Effector CD8-positive, alpha-beta T cell (primary cell): Measurements from ENCODE around the gene ST8SIA6.

Source experiments
- DNase-seq: peaks from one replicate; lab custom pipeline; 2025; lab: John Stamatoyannopoulos, UW

The ST8SIA6 gene

GRCh38 chr10:17386021-17386420 is 68.4 kb downstream of the ST8SIA6 start:
- no peak for DNase-seq

DNA sequence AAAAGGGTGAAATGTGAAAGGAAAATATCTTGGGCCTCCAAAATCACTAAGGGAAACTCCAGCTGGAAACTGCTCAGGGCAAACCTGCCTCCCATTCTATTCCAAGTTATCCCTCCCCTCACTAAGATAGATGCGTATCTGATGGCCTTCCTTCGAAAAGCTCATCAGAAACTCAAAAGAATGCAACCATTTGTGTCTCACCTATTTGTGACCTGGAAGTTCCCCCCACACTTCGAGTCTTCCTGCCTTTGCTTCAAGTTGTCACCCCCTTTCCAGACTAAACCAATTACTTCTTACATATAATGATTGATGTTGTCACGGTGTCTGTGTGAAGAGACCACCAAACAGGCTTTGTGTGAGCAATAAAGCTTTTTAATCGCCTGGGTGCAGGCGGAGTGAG is 69.3 kb downstream of the ST8SIA6 start:
- DNase-seq = no peak

- no peak for DNase-seq
Measured at GRCh38 chr10:17383801-17384555, 70.4 kb downstream of the ST8SIA6 start.

DNA sequence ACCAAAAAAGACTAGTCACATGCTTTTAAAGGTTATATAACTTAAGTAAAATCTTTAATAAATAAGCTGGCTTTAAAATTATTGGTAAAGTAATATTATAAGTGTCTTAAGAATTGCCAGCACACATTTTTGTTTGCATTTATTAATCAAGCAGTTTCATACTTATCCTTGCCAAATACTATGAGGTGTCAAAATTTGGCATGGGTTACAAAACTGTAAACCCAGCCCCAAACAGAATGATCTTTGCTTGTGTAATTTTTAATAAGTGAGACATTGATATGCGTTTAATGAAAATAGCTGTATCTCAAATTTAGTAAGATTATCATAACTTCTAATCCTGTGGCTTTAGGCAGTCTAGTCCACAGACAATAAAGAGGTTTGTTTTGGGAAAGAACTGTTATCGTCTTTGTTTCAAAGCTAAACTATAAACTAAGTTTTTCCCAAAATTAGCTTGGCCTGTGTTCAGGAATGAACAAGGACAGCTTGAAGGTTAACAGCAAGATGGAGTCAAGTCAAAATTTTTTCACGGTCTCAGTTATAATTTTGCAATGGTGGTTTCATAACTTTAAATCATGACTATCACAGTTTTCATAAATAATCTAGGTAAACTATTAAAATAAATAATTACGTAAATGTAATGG is 72.8 kb downstream of the ST8SIA6 start:
- no peak for DNase-seq

DNA sequence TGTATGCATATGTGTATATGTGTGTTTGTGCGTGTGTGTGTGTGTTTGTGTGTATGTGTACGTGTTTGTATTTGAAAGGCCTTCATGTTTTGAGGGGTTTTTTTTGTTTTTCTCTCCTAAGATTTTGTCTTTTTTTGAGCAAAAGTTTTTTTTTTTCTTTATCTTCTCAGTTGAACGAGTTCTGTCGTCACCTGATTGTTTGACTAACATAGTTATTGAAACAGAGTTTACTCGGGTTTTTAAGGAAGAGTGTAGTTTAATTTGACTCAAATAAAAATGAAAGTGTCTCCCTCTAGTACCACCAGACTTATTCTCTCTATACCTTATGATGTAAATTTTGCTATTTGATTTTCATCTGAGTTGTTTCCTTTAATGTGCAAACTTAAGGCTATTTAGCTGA is 73.5 kb downstream of the ST8SIA6 start:
- DNase-seq = no peak

DNA sequence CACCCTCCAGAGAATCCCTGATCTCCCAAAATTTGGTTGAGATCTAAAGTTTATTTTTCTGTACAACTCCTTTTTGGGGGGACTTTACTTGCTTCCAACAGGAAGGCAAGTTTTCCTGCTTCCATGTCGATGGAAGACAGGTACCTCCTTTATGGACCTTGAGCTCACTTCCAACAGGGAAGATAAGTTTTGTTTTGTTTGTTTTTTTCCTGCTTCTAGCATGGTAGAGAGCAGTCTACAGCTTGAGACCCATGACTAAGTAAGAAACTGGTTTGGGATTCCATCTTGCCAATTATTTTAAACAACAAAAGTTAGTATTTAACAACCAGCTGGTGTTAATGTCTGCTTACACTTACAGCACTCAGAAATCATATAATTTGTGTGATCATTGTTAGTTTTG is 74.4 kb downstream of the ST8SIA6 start:
- no peak for DNase-seq

GRCh38 chr10:17379151-17379690 is 75.2 kb downstream of the ST8SIA6 start:
- DNase-seq = no peak

DNA sequence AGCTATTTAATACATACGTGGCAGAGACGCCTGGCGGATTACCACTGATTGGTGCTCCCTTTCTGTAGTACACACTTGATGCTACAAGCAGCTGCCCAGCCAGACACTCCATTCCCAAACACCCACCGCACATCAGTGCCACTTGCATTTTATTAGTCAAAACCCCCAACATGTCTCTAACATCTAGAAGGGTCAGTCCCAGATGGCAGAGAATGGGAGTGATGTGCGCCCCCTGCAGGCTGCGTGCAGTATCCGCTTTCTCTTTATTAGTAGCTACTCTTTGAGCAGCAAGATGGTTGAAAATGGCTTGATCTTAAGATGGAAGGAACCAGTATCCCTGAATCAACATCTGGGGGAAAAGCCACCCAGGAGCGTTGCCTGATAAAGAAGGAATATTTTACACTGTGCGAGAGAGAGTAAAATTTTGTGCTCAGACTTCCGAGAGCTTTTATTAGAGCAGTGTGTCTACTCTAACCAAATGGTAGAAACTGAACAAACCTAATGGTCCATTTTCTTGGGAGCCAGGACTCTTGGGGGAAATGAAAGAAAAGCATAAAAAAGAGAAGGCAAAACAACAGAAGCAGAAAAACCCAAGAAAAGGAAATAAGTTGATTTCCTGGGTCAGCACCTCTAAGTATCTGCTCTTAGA is 78.3 kb downstream of the ST8SIA6 start:
- no peak for DNase-seq

GRCh38 chr10:17368708-17369272 is 85.6 kb downstream of the ST8SIA6 start:
- no peak for DNase-seq

DNA sequence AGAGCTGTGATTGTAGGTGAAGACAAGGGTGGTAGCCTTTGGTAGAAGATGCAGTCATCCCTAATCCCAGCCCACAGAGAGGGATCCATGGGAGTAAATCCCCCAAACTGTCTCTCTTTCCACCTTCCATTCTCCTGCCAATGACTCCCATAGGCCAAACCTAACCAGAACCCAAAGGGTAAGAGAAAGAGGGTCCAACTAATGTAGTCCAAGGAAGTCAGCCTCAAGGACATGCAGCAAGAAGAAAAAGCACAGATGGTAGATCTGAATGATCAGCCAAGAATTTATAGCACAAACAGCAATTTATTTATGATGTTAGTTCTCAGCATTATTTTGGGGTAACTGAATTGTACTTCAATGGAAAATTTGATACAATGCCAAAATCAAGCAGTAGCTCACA is 87.7 kb downstream of the ST8SIA6 start:
- DNase-seq = no peak

DNA sequence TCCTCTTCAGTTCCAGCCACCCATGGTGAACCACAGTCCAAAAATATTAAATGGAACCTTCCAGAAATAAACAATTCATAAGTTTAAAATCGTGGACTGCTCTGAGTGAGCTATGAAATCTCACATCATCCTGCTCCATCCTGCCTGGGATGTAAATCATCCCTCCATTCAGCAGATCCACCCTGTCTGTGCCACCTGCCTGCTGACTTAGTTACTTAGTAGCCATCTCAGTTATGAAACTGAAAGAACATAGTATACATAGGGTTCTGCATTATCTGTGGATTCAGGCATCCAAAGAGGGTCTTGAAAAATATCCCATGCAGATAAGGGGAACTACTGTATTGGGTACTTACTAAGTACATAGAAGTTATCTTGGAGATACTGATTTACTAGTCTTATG is 89.0 kb downstream of the ST8SIA6 start:
- DNase-seq = no peak

DNA sequence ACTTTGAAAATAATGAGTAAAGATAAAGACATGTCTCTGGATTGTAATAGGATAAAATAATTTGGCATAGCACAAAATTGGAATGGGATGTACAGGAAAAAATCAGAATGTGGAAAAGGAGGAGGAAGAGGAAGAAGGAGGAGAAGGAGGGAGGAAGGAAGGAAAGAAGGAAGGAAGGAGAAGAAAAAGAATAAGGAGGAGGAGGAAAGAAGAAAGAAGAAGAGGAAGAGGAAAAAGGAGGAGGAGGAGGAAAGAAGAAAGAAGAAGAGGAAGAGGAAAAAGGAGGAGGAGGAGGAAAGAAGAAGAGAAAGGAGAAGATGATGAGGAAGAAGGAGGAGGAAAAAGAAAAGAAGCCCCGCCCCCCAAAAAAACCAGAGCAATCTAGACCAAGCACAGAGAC is 95.9 kb downstream of the ST8SIA6 start:
- no peak for DNase-seq

DNA sequence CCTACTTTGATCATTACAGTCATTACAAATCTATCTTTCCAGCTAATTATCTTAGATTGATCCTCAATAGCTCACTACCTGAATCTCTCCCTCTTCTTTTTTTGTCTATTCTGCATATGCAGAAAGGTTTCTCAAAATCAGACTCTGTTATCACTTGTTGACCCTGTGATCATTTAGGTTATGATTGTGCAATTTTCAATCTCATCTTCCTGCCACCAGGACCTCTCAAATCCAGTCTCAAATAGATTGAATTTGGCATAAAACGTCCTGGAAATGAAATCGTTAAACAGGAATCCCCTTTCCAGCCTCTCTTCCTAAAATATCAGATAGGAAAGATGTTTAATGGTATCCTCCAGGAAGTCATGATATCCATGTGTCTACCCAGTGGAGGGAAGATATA is 96.6 kb downstream of the ST8SIA6 start:
- no peak for DNase-seq

GRCh38 chr10:17356820-17357219 is 97.6 kb downstream of the ST8SIA6 start:
- no peak for DNase-seq

DNA sequence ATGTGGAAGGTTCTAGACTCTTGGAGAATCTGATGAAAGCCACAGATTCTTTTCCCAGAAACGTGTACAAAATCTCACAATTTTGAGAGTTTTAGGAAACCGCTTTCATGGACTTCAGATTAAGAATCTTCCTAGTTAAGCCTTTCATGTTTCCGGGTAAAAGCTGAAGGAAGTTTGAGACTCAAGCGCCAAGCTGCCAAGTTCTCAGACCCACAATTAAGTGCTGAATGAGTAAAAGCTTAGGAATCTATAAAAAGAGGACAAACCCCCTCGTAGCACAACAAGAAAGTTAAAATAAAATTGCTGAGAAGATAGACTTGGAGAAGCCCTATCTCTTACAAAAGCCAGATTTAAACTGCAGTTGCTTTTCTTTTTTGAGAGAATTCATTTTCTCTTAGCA is 99.6 kb downstream of the ST8SIA6 start:
- DNase-seq = no peak

- no peak for DNase-seq
Measured at GRCh38 chr10:17353568-17354300, 100.7 kb downstream of the ST8SIA6 start.

GRCh38 chr10:17352583-17352982 is 101.8 kb downstream of the ST8SIA6 start:
- DNase-seq = no peak

- no peak for DNase-seq
Measured at GRCh38 chr10:17351506-17351905, 102.9 kb downstream of the ST8SIA6 start.

DNA sequence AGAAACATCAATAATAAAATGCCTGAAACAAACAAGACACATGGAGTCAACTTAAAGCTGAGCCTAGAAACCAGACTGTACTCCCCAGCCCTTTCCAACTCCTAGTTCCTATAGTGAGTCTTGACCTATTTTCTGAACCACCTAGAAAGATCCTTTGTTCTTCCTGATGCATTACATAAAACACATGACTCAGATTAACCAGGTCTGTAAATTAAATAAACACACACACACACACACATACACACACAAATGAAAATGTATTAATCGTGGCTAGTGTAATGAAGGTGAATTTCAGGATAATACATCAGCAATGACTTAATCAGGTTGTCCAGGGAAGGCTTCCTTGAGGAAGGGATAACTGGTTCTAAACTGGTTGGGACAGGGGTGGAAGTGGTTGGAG is 104.7 kb downstream of the ST8SIA6 start:
- no peak for DNase-seq

- DNase-seq = no peak
Measured at GRCh38 chr10:17348501-17349349, 105.7 kb downstream of the ST8SIA6 start.

GRCh38 chr10:17348011-17348500 is 106.3 kb downstream of the ST8SIA6 start:
- no peak for DNase-seq
